Nephron (organoid): ENCODE measurements around the gene POMGNT1.

Experiments used
- H3K27ac Mint-ChIP-seq, 3 experiments: 2 replicates each; pipeline ENCODE4 v1.8.0; 2020; ENCODE audit warnings: mixed read lengths in 3 of 3, mild to moderate bottlenecking in 2 of 3, moderate library complexity in 1 of 3
- H3K27me3 Mint-ChIP-seq: 2 replicates; pipeline ENCODE4 v1.8.0; 2021; ENCODE audit warnings: low read depth, mild to moderate bottlenecking, moderate library complexity, mixed read lengths
- H3K36me3 Mint-ChIP-seq: 2 replicates; pipeline ENCODE4 v1.8.0; 2020; ENCODE audit warnings: low read depth, mixed read lengths
- H3K4me1 Mint-ChIP-seq: 2 replicates; pipeline ENCODE4 v1.8.0; 2020; ENCODE audit warnings: mixed read lengths
- H3K4me3 Mint-ChIP-seq, 3 experiments: 2 replicates each; pipeline ENCODE4 v1.8.0; 2020; ENCODE audit warnings: mild to moderate bottlenecking in 3 of 3, mixed read lengths in 3 of 3, moderate library complexity in 2 of 3
- H3K9me3 Mint-ChIP-seq: 2 replicates; pipeline ENCODE4 v1.8.0; 2020; ENCODE audit warnings: mixed read lengths
- CTCF ChIP-seq, 3 experiments: fragments of 200-600 bp; sonication (generic); IDR thresholded peaks; one replicate each; pipeline ENCODE4 v1.5.0; 2021; ENCODE audit warnings: antibody characterized with exemption in 3 of 3; ENCODE audit not compliant: unreplicated experiment in 3 of 3

POMGNT1 gene

GRCh38 chr1:46153732-46154131 is 44.5 kb downstream of the POMGNT1 start:
- no peaks in the 10 kb centered on the region for H3K27me3 Mint-ChIP-seq
- H3K36me3 Mint-ChIP-seq = no peaks in the 10 kb centered on the region
- H3K4me3 Mint-ChIP-seq = no peak overlapping the region
- no peaks in the 10 kb centered on the region for H3K4me1 Mint-ChIP-seq
- no peaks in the 10 kb centered on the region for H3K9me3 Mint-ChIP-seq
- no peak for TF ChIP-seq CTCF (IDR thresholded peaks at IDR 0.05; ENCODE audit: unreplicated experiment in 3 of 3)
- H3K27ac Mint-ChIP-seq = no peak overlapping the region

- no peaks in the 10 kb centered on the region for H3K36me3 Mint-ChIP-seq
- H3K4me1 Mint-ChIP-seq = no peaks in the 10 kb centered on the region
- peaks cover 4% of the 10 kb centered on the region for H3K27me3 Mint-ChIP-seq
- H3K27ac Mint-ChIP-seq = no peak overlapping the region
- no peaks in the 10 kb centered on the region for H3K9me3 Mint-ChIP-seq
- H3K4me3 Mint-ChIP-seq = no peak overlapping the region
- no peak for TF ChIP-seq CTCF (IDR thresholded peaks at IDR 0.05; ENCODE audit: unreplicated experiment in 3 of 3)
These were observed 45.0 kb downstream of the POMGNT1 start for GRCh38 chr1:46153228-46153627.

DNA sequence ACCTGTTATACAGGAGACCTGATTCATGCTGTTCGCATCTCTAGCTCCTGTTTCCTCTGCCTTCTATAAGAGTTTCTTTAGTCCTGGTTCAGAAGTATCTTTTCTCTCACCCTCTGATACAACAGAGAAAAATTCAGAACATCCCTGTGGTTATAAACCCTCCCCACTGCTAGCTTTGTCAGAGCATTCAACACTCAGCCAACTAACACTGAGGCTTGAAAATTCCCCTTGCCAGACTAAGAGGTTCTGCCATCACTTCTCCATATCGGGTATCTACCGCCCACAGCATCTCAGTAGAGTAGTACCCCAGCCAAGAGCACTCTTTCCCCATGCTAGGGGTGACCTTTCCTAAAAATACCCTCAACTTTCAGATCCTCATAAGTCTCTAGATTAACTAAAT is 46.2 kb downstream of the POMGNT1 start:
- no peak for TF ChIP-seq CTCF (IDR thresholded peaks at IDR 0.05; ENCODE audit: unreplicated experiment in 3 of 3)
- Mint-ChIP-seq H3K4me3 (no peak overlapping the region), H3K4me1 (no peaks in the 10 kb centered on the region), H3K27me3 (peaks cover 6% of the 10 kb centered on the region), H3K9me3 (no peaks in the 10 kb centered on the region), H3K27ac (no peak overlapping the region), H3K36me3 (no peaks in the 10 kb centered on the region)

- H3K36me3 Mint-ChIP-seq = no peaks in the 10 kb centered on the region
These were observed 48.1 kb downstream of the POMGNT1 start for GRCh38 chr1:46150085-46150484.

GRCh38 chr1:46148318-46148717 is 49.9 kb downstream of the POMGNT1 start:
- no peak overlapping the region for H3K4me3 Mint-ChIP-seq
- H3K27me3 Mint-ChIP-seq = peaks cover 6% of the 10 kb centered on the region
- H3K27ac Mint-ChIP-seq = no peak overlapping the region
- H3K4me1 Mint-ChIP-seq = no peaks in the 10 kb centered on the region
- no peaks in the 10 kb centered on the region for H3K36me3 Mint-ChIP-seq
- no peaks in the 10 kb centered on the region for H3K9me3 Mint-ChIP-seq
- TF ChIP-seq CTCF (IDR thresholded peaks at IDR 0.05; ENCODE audit: unreplicated experiment in 3 of 3) = no peak

More at GRCh38 chr1:46150085-46150484, 48.1 kb downstream of the POMGNT1 start:
- H3K9me3 Mint-ChIP-seq = no peaks in the 10 kb centered on the region
- peaks cover 6% of the 10 kb centered on the region for H3K27me3 Mint-ChIP-seq
- H3K27ac Mint-ChIP-seq = no peak overlapping the region
- no peaks in the 10 kb centered on the region for H3K4me1 Mint-ChIP-seq
- TF ChIP-seq CTCF (IDR thresholded peaks at IDR 0.05; ENCODE audit: unreplicated experiment in 3 of 3) = no peak
- no peak overlapping the region for H3K4me3 Mint-ChIP-seq
